GM18507 (cell line): ENCODE results near the gene CEP70.

ENCODE experiments used
- DNase-seq: peaks from one replicate; pipeline ENCODE4 v3.0.0; 2011; ENCODE audit warnings: low read depth; ENCODE audit not compliant: insufficient read length; ENCODE audit errors: extremely low spot score
- FAIRE-seq: peaks from 2 replicates; lab custom pipeline; 2011; peaks lifted over from hg19 to GRCh38; lab: Jason Lieb, UNC

Gene CEP70

GRCh38 chr3:138476526-138476925 lies 117.5 kb downstream of the CEP70 start:
- FAIRE-seq (no peak), DNase-seq (no peak)

DNA sequence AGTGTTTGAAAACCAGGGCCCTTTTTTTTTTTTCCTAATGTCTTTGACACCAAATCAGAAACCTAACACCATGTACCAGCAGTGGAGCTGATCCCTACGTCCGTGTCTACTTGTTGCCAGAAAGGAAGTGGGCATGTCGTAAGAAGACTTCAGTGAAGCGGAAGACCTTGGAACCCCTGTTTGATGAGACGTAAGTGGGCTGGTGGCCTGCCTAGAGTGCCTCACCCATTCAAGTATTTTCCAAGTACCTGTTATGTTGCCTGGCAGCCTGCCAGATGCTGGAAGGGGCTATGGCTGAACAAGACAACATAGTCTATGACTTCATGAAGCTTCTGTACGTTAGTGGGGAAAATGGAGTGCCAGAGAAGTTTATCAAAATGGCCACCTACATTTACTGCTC lies 119.9 kb downstream of the CEP70 start:
- FAIRE-seq (no peak), DNase-seq (no peak)

DNA sequence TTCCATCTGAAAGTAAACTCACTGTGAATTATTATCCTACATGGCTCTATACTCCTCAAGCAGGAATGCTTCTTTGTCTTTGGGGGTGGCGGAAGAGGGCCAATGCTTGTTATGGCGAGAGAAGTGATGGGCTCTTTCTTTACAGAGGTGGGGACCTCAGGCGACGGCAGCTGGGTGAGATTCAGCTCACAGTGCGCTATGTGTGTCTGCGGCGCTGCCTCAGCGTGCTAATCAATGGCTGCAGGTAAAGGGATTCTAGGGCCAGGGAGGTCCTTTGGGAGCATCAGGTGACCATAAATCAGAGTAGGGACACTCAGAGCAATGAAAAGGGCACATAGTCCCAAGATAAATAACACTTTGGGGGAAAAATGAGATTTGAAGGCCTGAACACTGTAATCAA lies 120.7 kb downstream of the CEP70 start:
- FAIRE-seq (no peak), DNase-seq (no peak)

- DNase-seq (no peak), FAIRE-seq (no peak)
Measured at GRCh38 chr3:138472141-138472825, 121.8 kb downstream of the CEP70 start.

GRCh38 chr3:138471481-138471880 lies 122.6 kb downstream of the CEP70 start:
- no peak for DNase-seq
- FAIRE-seq = no peak

DNA sequence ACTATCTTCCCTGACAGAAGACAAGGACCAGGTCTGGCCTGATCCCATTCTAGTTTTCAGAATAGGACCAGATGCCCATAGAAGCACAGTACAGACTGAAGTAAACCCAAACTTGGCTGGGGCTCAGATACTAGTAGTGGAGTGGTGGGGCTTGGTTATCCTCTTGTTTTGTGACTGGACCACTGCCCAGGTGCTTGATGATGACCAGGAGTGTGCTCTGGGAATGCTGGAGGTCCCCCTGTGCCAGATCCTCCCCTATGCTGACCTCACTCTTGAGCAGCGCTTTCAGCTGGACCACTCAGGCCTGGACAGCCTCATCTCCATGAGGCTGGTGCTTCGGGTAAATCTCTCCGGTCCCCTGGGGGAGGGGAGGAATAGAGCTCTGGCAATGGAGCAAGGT lies 123.4 kb downstream of the CEP70 start:
- FAIRE-seq = no peak
- no peak for DNase-seq

DNA sequence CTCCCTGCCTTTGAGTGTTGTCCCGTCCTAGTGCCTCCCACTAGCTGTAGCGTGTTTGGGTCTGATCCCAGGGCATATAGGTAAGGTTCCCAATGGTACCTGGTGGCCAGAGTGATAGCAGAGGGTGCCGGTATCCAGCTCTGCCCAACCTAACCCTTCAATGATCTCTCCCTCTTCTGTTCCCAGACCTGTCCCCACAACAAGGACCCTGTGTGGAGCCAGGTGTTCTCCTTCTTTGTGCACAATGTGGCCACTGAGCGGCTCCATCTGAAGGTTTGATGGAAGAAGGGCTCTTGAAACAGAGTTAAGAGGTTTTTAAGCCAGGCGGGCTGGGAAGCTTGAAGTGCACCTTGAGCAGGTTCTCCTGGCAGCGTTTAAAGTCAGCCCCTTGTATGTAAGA lies 124.2 kb downstream of the CEP70 start:
- FAIRE-seq = no peak

GRCh38 chr3:138468886-138469285 lies 125.2 kb downstream of the CEP70 start:
- no peak for DNase-seq

More for the DNA sequence above, 124.2 kb downstream of the CEP70 start:
- DNase-seq = no peak

DNA sequence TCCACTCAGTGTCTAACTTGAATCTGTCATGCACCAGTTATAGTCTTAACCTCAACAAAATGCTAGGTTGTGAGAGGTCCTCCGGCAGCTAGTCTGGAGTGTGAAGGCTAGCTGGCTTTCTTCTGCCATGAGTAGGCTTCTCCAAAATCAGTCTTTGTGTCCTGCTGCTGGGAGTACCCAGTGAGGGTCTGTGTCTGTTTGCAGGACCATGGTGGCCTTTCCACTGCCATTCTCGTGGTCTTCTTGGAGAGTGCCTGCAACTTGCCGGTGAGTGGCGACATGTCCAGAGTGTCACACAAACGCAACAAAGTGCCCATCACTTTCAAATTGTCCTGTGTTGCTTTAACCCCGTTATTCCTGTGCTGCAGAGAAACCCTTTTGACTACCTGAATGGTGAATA lies 125.6 kb downstream of the CEP70 start:
- FAIRE-seq = no peak
- DNase-seq = no peak

More at GRCh38 chr3:138468886-138469285, 125.2 kb downstream of the CEP70 start:
- no peak for FAIRE-seq

DNA sequence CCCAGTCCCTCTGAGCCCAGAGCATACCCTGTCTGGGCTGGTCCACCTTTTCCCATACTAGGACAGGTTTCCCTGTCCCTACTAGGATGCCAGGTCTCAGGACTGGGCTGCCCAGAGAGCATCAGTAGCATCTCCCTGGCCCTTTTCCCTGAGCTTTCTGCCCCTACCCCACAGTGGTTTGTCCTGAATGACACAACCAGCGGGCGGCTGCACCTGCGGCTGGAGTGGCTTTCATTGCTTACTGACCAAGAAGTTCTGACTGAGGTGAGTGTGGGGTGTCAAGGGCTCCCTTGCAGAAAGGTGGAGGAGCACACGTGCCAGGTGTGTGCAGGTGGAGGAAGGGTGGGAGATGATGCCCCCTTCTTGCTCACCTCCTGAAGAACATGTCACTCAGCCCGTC lies 126.1 kb downstream of the CEP70 start:
- no peak for FAIRE-seq
- DNase-seq = no peak

DNA sequence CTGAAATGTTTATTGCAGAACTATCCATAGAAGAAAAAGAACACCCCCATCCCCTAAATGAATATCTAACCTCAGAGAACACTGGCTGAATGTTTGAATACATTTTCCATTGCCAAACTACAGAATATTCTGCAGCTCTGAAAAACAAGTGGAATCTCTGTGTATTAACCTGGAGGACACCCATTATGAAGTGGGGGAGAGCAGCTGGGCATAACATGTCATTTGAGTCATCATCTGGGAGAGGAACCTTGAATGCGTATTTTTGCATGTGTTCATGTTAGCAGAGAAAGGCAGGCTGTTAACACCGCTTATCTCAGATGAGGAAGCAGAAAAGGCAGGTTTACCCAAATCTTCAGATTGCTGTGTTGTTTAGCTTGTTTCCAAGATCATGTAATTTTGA lies 128.1 kb downstream of the CEP70 start:
- DNase-seq (no peak), FAIRE-seq (no peak)

- no peak for DNase-seq
- FAIRE-seq = no peak
Measured at GRCh38 chr3:138465451-138465850, 128.6 kb downstream of the CEP70 start.

GRCh38 chr3:138464491-138464860 lies 129.6 kb downstream of the CEP70 start:
- DNase-seq (no peak), FAIRE-seq (no peak)

DNA sequence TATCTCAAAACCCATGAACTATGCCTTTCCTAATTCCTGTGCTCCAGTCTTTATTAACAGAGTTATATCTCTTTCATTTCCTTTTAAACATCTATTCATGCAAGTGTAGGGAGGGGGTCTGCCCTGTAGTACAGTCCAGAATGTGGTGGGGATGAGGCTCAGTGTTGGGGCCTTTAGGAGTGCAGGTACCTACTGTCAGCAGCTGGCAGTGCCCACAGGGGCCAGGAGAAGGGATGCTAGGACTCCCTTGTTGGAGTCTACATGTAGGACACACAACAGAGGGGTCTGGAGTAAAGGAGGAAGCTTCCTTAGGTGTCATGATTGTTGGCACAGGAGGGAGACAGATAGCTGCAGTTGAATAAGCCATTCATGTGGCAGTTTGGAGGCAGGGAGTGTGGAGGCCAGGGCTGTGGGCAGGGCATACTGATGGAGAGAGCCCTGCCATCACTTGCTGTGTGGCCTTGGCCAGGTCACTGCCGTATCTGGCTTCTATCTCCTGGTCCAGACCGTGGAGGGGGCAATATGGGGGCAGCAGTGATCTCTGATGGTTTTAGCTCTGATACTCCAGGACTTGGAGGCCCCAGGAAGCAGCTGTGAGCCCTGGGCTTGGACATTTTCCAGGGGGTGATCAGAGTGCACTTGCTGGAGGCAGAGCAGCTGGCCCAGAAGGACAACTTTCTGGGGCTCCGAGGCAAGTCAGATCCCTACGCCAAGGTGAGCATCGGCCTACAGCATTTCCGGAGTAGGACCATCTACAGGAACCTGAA lies 130.2 kb downstream of the CEP70 start:
- DNase-seq (no peak), FAIRE-seq (no peak)

DNA sequence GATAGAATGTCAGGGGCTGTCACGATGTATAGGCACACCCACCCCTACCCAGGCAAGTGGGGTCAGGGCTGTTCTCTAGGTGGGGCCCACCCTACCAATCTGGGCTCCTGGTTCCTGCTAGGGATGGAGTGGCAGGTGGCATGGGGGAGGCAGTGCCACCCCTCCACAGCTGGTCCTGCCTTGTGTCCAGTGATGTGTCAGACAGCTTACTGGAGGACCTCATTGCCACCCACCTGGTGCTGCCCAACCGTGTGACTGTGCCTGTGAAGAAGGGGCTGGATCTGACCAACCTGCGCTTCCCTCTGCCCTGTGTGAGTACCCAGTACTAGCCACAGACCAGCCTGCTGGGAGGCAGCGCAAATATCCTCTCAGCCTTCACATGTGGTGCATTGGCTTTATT lies 132.2 kb downstream of the CEP70 start:
- FAIRE-seq (no peak), DNase-seq (no peak)

DNA sequence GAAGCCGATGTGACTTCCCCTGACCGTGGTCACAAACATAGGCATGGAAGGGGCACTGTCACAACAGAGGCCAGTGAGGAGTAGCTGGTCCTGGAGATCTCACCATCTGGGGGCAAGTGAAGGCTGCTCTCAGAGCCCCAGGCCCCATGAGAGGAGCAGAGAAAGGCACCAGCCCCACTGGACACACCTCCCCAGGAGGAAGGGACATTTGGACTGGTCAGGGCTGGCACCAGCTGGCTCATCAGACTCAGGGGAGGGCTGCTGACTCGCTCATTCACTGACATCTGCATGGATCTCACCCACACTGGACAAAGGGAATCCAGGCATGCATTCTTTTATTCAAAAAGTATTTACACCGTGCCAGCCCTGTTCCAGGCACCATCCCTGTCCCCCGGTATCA lies 132.8 kb downstream of the CEP70 start:
- no peak for FAIRE-seq

DNA sequence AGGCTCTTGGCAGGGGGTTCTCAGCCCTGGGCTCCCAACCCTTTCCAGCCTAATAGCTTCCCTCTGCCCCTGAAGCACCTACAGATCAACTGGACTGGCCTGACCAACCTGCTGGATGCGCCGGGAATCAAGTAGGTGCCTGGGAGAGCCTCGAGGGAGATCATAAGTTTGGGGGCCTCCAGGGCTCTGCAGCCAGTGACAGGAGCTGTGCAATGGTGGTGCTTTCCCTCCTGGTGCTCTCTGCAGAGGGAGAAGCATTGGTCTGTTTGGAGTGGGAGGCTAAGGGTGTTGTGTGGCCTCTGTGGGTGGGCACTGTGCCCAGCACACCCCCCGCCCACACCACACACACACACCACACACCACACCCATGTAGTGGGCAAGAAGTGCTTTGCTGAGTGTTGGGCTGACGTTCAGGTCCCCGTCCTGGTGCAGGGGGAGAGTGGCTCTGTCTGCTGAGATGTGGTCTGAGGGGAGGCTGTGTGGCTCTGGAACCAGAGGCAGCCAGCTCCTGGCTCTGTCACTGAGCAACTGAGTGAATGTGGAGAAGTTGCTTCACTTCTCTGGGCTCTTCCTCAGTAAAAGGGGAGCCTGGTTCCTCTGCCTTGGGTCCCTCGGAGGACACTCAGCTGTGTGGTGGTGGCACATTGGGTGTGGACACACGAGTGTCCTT lies 133.4 kb downstream of the CEP70 start:
- DNase-seq (no peak), FAIRE-seq (no peak)

More for the DNA sequence above, 132.8 kb downstream of the CEP70 start:
- no peak for DNase-seq

GRCh38 chr3:138459619-138460535 lies 134.2 kb downstream of the CEP70 start:
- no peak for FAIRE-seq
- no peak for DNase-seq

GRCh38 chr3:138458774-138459499 lies 135.1 kb downstream of the CEP70 start:
- FAIRE-seq = no peak

More at GRCh38 chr3:138458774-138459499, 135.1 kb downstream of the CEP70 start:
- no peak for DNase-seq
